GM21390 (cell line): ENCODE measurements around the gene CHD3.
"Not testable (repeated sequence)": the region's sequence is repeated elsewhere in the genome, so short reads cannot be mapped to it uniquely, and the experiment has no call there.

Experiments
- ATAC-seq: cut with Tn5 transposase; IDR thresholded peaks from one replicate; pipeline ENCODE4 v1.9.1; 2021; ENCODE audit not compliant: unreplicated experiment

Gene CHD3

GRCh38 chr17:7849751-7850504 lies 38.7 kb upstream of the CHD3 start:
- no peak for ATAC-seq

GRCh38 chr17:7850701-7851437 lies 37.7 kb upstream of the CHD3 start:
- no peak for ATAC-seq

GRCh38 chr17:7851438-7852261 lies 36.9 kb upstream of the CHD3 start:
- peak; percentile 59 for ATAC-seq

- ATAC-seq = no peak
Measured at GRCh38 chr17:7852262-7852670, 36.3 kb upstream of the CHD3 start.

- no peak for ATAC-seq
Measured at GRCh38 chr17:7852919-7853690, 35.5 kb upstream of the CHD3 start.

GRCh38 chr17:7853691-7854038 lies 34.9 kb upstream of the CHD3 start:
- no peak for ATAC-seq

GRCh38 chr17:7854078-7854777 lies 34.4 kb upstream of the CHD3 start:
- no peak for ATAC-seq

GRCh38 chr17:7854851-7855659 lies 33.5 kb upstream of the CHD3 start, which contains the start of gene TMEM88:
TSS of gene TMEM88 (plus strand) at chr17:7855066. CDS start at chr17:7855075, 9 bp downstream.
- no peak for ATAC-seq

- ATAC-seq = no peak
Measured at GRCh38 chr17:7855660-7856010, 33.0 kb upstream of the CHD3 start.

- ATAC-seq = no peak
Measured at GRCh38 chr17:7856011-7856810, 32.4 kb upstream of the CHD3 start.

GRCh38 chr17:7856811-7857712 lies 31.5 kb upstream of the CHD3 start, which contains the start of gene NAA38:
TSS of gene NAA38 (minus strand) at chr17:7857559. CDS start at chr17:7857463, 96 bp downstream.
- peak; percentile 76 for ATAC-seq

GRCh38 chr17:7857713-7858521 lies 30.7 kb upstream of the CHD3 start, which contains the start of gene CYB5D1:
TSS of gene CYB5D1 (plus strand) at chr17:7858003. CDS start at chr17:7858135, 132 bp downstream.
- ATAC-seq = peak; percentile 22

GRCh38 chr17:7858522-7858810 lies 30.1 kb upstream of the CHD3 start:
- ATAC-seq = no peak

- ATAC-seq = no peak
Measured at GRCh38 chr17:7859028-7859427, 29.6 kb upstream of the CHD3 start.

GRCh38 chr17:7862692-7863437 lies 25.7 kb upstream of the CHD3 start:
- no peak for ATAC-seq

GRCh38 chr17:7864384-7864783 lies 24.2 kb upstream of the CHD3 start:
- ATAC-seq = not testable (repeated sequence)
